HG03575 (cell line): ENCODE measurements around the gene ADAP1.
"Not testable (repeated sequence)": the region's sequence is repeated elsewhere in the genome, so short reads cannot be mapped to it uniquely, and the experiment has no call there.

Experiments used
- ATAC-seq: cut with Tn5 transposase; IDR thresholded peaks from one replicate; pipeline ENCODE4 v1.9.1; 2021; ENCODE audit not compliant: unreplicated experiment, insufficient number of reproducible peaks, low FRiP score; ENCODE audit errors: extremely low read depth

ADAP1 gene

GRCh38 chr7:916291-916941, 38.1 kb downstream of the ADAP1 start:
- no peak for ATAC-seq

- no peak for ATAC-seq
These were observed 38.9 kb downstream of the ADAP1 start for GRCh38 chr7:915291-916218.

GRCh38 chr7:914521-915194, 39.8 kb downstream of the ADAP1 start:
- no peak for ATAC-seq

GRCh38 chr7:913736-914520, 40.6 kb downstream of the ADAP1 start:
- ATAC-seq: no peak

GRCh38 chr7:911791-912480, 42.5 kb downstream of the ADAP1 start:
- no peak for ATAC-seq

- no peak for ATAC-seq
These were observed 43.5 kb downstream of the ADAP1 start for GRCh38 chr7:910931-911431.

GRCh38 chr7:910441-910861, 44.0 kb downstream of the ADAP1 start:
- no peak for ATAC-seq

GRCh38 chr7:909358-910329, 44.8 kb downstream of the ADAP1 start:
- no peak for ATAC-seq

GRCh38 chr7:908591-909357, 45.7 kb downstream of the ADAP1 start:
- ATAC-seq: not testable (repeated sequence)

- no peak for ATAC-seq
These were observed 46.3 kb downstream of the ADAP1 start for GRCh38 chr7:908159-908581.

GRCh38 chr7:907158-907980, 47.1 kb downstream of the ADAP1 start:
- no peak for ATAC-seq

- ATAC-seq: no peak
These were observed 47.7 kb downstream of the ADAP1 start for GRCh38 chr7:906776-907157.

- ATAC-seq: no peak
These were observed 49.6 kb downstream of the ADAP1 start for GRCh38 chr7:904847-905246.

- ATAC-seq: no peak
These were observed 50.3 kb downstream of the ADAP1 start for GRCh38 chr7:903921-904755.

GRCh38 chr7:902996-903395, 51.5 kb downstream of the ADAP1 start:
- no peak for ATAC-seq
